ENCODE measurements around the gene CHCHD2.
"Not testable (repeated sequence)": the region's sequence is repeated elsewhere in the genome, so short reads cannot be mapped to it uniquely, and the experiment has no call there.

The CHCHD2 gene

GRCh38 chr7:56107954-56108258 is 1.6 kb upstream of the CHCHD2 start:
- peak overlapping the region; percentile 58; the same call in 1 of the 2 replicates for H2AFZ ChIP-seq (ENCODE audit: low read depth, low read length)
- peaks cover 12% of the 10 kb centered on the region for H4K20me1 ChIP-seq (ENCODE audit: insufficient read depth, low read length)
- no peaks in the 10 kb centered on the region for H3K9me3 ChIP-seq (ENCODE audit: insufficient read depth, low read length)
- no peak overlapping the region for H3K4me2 ChIP-seq (ENCODE audit: low read length)
- H3K36me3 ChIP-seq (replicated peaks; ENCODE audit: low read depth, low read length): peaks cover 13% of the 10 kb centered on the region
- H3K9ac ChIP-seq (ENCODE audit: low read length): no peak overlapping the region
- TF ChIP-seq EZH2phosphoT487 (IDR thresholded peaks at IDR 0.05; ENCODE audit: low read depth) (no peak), CTCF (IDR thresholded peaks at IDR 0.05; ENCODE audit: low read depth, low read length) (no peak)
- H3K79me2 ChIP-seq (ENCODE audit: low read length): peaks cover 28% of the 10 kb centered on the region
- peaks cover 13% of the 10 kb centered on the region for H3K4me1 ChIP-seq (ENCODE audit: low read length)
- no peaks in the 10 kb centered on the region for H3K27me3 ChIP-seq (ENCODE audit: low read depth, low read length)
- no peak overlapping the region for H3K4me3 ChIP-seq (ENCODE audit: low read length)
- no peak overlapping the region for H3K27ac ChIP-seq (ENCODE audit: low read length)

GRCh38 chr7:56105508-56105907 is 768 bp downstream of the CHCHD2 start:
- Histone ChIP-seq H3K79me2 (ENCODE audit: low read length) (peaks cover 28% of the 10 kb centered on the region), H3K4me2 (ENCODE audit: low read length) (peak overlapping the region; percentile 99), H3K36me3 (replicated peaks; ENCODE audit: low read depth, low read length) (peaks cover 30% of the 10 kb centered on the region), H3K4me1 (ENCODE audit: low read length) (peaks cover 13% of the 10 kb centered on the region), H3K27me3 (ENCODE audit: low read depth, low read length) (no peaks in the 10 kb centered on the region), H4K20me1 (ENCODE audit: insufficient read depth, low read length) (peaks cover 12% of the 10 kb centered on the region), H3K4me3 (ENCODE audit: low read length) (peak overlapping the region; percentile 80), H3K27ac (ENCODE audit: low read length) (peak overlapping the region; percentile 49), H3K9ac (ENCODE audit: low read length) (peak overlapping the region; percentile 81), H3K9me3 (ENCODE audit: insufficient read depth, low read length) (no peaks in the 10 kb centered on the region), H2AFZ (ENCODE audit: low read depth, low read length) (no peak overlapping the region)
- TF ChIP-seq EZH2phosphoT487 (IDR thresholded peaks at IDR 0.05; ENCODE audit: low read depth) (no peak), CTCF (IDR thresholded peaks at IDR 0.05; ENCODE audit: low read depth, low read length) (no peak)

- H3K36me3 ChIP-seq (replicated peaks; ENCODE audit: low read depth, low read length): peaks cover 43% of the 10 kb centered on the region
- peaks cover 12% of the 10 kb centered on the region for H4K20me1 ChIP-seq (ENCODE audit: insufficient read depth, low read length)
- H3K27me3 ChIP-seq (ENCODE audit: low read depth, low read length); H3K4me2 ChIP-seq (ENCODE audit: low read length); H3K4me3 ChIP-seq (ENCODE audit: low read length); H2AFZ ChIP-seq (ENCODE audit: low read depth, low read length); H3K27ac ChIP-seq (ENCODE audit: low read length); H3K9me3 ChIP-seq (ENCODE audit: insufficient read depth, low read length); H3K9ac ChIP-seq (ENCODE audit: low read length): not testable (repeated sequence)
- H3K4me1 ChIP-seq (ENCODE audit: low read length): peaks cover 13% of the 10 kb centered on the region
- peaks cover 28% of the 10 kb centered on the region for H3K79me2 ChIP-seq (ENCODE audit: low read length)
Observed at GRCh38 chr7:56104138-56104537, 2.1 kb downstream of the CHCHD2 start.

GRCh38 chr7:56099653-56100052 is 6.6 kb downstream of the CHCHD2 start:
- Histone ChIP-seq H4K20me1 (ENCODE audit: insufficient read depth, low read length) (0 out of 2 replicates have a peak, but pooled peaks cover 3% of the 10 kb centered on the region), H3K9me3 (ENCODE audit: insufficient read depth, low read length) (no peaks in the 10 kb centered on the region), H3K27me3 (ENCODE audit: low read depth, low read length) (no peaks in the 10 kb centered on the region), H3K4me2 (ENCODE audit: low read length) (no peak overlapping the region), H3K4me1 (ENCODE audit: low read length) (no peaks in the 10 kb centered on the region), H3K79me2 (ENCODE audit: low read length) (peaks cover 11% of the 10 kb centered on the region), H3K9ac (ENCODE audit: low read length) (no peak overlapping the region), H3K27ac (ENCODE audit: low read length) (no peak overlapping the region), H2AFZ (ENCODE audit: low read depth, low read length) (no peak overlapping the region), H3K36me3 (replicated peaks; ENCODE audit: low read depth, low read length) (peaks cover 40% of the 10 kb centered on the region), H3K4me3 (ENCODE audit: low read length) (no peak overlapping the region)
- TF ChIP-seq CTCF (IDR thresholded peaks at IDR 0.05; ENCODE audit: low read depth, low read length): no peak
- TF ChIP-seq EZH2phosphoT487 (IDR thresholded peaks at IDR 0.05; ENCODE audit: low read depth): no peak

- not testable (repeated sequence) for H3K4me1 ChIP-seq (ENCODE audit: low read length); H2AFZ ChIP-seq (ENCODE audit: low read depth, low read length); H3K27ac ChIP-seq (ENCODE audit: low read length); H3K4me2 ChIP-seq (ENCODE audit: low read length); H3K9ac ChIP-seq (ENCODE audit: low read length); H3K9me3 ChIP-seq (ENCODE audit: insufficient read depth, low read length); H3K4me3 ChIP-seq (ENCODE audit: low read length); H4K20me1 ChIP-seq (ENCODE audit: insufficient read depth, low read length); H3K79me2 ChIP-seq (ENCODE audit: low read length); H3K27me3 ChIP-seq (ENCODE audit: low read depth, low read length)
- H3K36me3 ChIP-seq (replicated peaks; ENCODE audit: low read depth, low read length): peaks cover 32% of the 10 kb centered on the region
Observed at GRCh38 chr7:56098187-56099008, 7.9 kb downstream of the CHCHD2 start.
